Stimulated activated CD4-positive, alpha-beta T cell treated with anti-CD3 and anti-CD28 coated beads, Interleukin-15, amount 100 ng/mL, for 48 hours (primary cell): ENCODE data around the gene SPTA1.

Source experiments
- DNase-seq, 2 donors: peaks; one replicate each; pipeline ENCODE4 v3.0.0-alpha.2; 2020; ENCODE audit warnings: low read depth in 2 of 2

Gene SPTA1

GRCh38 chr1:158572226-158572625 lies 114.3 kb downstream of the SPTA1 start:
- no peak for DNase-seq

- DNase-seq, result no peak
Measured at GRCh38 chr1:158570480-158570879, 116.0 kb downstream of the SPTA1 start, which contains the start of gene OR6P1. TSS of gene OR6P1 (minus strand) at chr1:158570580. CDS start at chr1:158563604, 6,976 bp downstream.

- no peak for DNase-seq
Measured at GRCh38 chr1:158564608-158565007, 121.9 kb downstream of the SPTA1 start.

- no peak for DNase-seq
Measured at GRCh38 chr1:158563853-158564252, 122.7 kb downstream of the SPTA1 start.
